NCI-H187 treated with DMSO at 0.1 percent for 48 hours (cell line): ENCODE measurements around the gene MRPL28.
"Not testable (repeated sequence)": the region's sequence is repeated elsewhere in the genome, so short reads cannot be mapped to it uniquely, and the experiment has no call there.

Experiments
- DNase-seq: peaks from one replicate; lab custom pipeline; 2025; lab: John Stamatoyannopoulos, UW

The MRPL28 gene

GRCh38 chr16:389352-389751 lies 19.0 kb upstream of the MRPL28 start:
- DNase-seq, result no peak

GRCh38 chr16:387761-388666 lies 17.7 kb upstream of the MRPL28 start:
- not testable (repeated sequence) for DNase-seq

GRCh38 chr16:386641-387156 lies 16.4 kb upstream of the MRPL28 start:
- no peak for DNase-seq

GRCh38 chr16:383326-384051 lies 13.2 kb upstream of the MRPL28 start:
- no peak for DNase-seq

GRCh38 chr16:381789-382717 lies 11.7 kb upstream of the MRPL28 start, which contains the start of gene PGAP6:
Gene PGAP6 (minus strand): TSS chr16:381978. CDS start chr16:381821, 157 bp downstream.
- DNase-seq, result no peak

- no peak for DNase-seq
Observed at GRCh38 chr16:381012-381788, 10.9 kb upstream of the MRPL28 start.

- DNase-seq, result no peak
Observed at GRCh38 chr16:380762-381011, 10.3 kb upstream of the MRPL28 start.

GRCh38 chr16:379961-380761 lies 9.8 kb upstream of the MRPL28 start:
- no peak for DNase-seq

GRCh38 chr16:379183-379960 lies 9.0 kb upstream of the MRPL28 start:
- DNase-seq, result peak; percentile 95

GRCh38 chr16:378821-379182 lies 8.5 kb upstream of the MRPL28 start:
- no peak for DNase-seq

GRCh38 chr16:378113-378820 lies 7.9 kb upstream of the MRPL28 start:
- not testable (repeated sequence) for DNase-seq

GRCh38 chr16:377419-377951 lies 7.1 kb upstream of the MRPL28 start:
- no peak for DNase-seq

GRCh38 chr16:376817-377418 lies 6.6 kb upstream of the MRPL28 start:
- no peak for DNase-seq

- no peak for DNase-seq
Observed at GRCh38 chr16:375927-376816, 5.8 kb upstream of the MRPL28 start.

- DNase-seq, result no peak
Observed at GRCh38 chr16:375212-375611, 4.9 kb upstream of the MRPL28 start.

GRCh38 chr16:374616-374926 lies 4.2 kb upstream of the MRPL28 start:
- DNase-seq, result no peak

GRCh38 chr16:373848-374615 lies 3.7 kb upstream of the MRPL28 start:
- no peak for DNase-seq
